ENCODE results near the gene CALY. TPM values are rescaled to one million over a fixed set of nuclear protein-coding genes. Genes with fewer than 3 reads are reported as not detected.

The CALY gene
- total RNA-seq, 1 donor from 2014 or later: 3.5 TPM

- TF ChIP-seq, protein P1, sequence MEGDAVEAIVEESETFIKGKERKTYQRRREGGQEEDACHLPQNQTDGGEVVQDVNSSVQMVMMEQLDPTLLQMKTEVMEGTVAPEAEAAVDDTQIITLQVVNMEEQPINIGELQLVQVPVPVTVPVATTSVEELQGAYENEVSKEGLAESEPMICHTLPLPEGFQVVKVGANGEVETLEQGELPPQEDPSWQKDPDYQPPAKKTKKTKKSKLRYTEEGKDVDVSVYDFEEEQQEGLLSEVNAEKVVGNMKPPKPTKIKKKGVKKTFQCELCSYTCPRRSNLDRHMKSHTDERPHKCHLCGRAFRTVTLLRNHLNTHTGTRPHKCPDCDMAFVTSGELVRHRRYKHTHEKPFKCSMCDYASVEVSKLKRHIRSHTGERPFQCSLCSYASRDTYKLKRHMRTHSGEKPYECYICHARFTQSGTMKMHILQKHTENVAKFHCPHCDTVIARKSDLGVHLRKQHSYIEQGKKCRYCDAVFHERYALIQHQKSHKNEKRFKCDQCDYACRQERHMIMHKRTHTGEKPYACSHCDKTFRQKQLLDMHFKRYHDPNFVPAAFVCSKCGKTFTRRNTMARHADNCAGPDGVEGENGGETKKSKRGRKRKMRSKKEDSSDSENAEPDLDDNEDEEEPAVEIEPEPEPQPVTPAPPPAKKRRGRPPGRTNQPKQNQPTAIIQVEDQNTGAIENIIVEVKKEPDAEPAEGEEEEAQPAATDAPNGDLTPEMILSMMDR (IDR thresholded peaks at IDR 0.05): no peak
- H3K27ac Mint-ChIP-seq (ENCODE audit: unreplicated experiment): no peak overlapping the region
- H3K36me3 Mint-ChIP-seq (ENCODE audit: unreplicated experiment): no peaks in the 10 kb centered on the region
- peaks cover 18% of the 10 kb centered on the region for H3K27me3 Mint-ChIP-seq (ENCODE audit: unreplicated experiment)
- no peaks in the 10 kb centered on the region for H3K9me3 Mint-ChIP-seq (ENCODE audit: unreplicated experiment)
- H3K4me3 Mint-ChIP-seq (ENCODE audit: unreplicated experiment): no peak overlapping the region
- peaks cover 1% of the 10 kb centered on the region for H3K4me1 Mint-ChIP-seq (ENCODE audit: unreplicated experiment)
- DNase-seq (ENCODE audit: extremely low spot score, unreplicated experiment): no peak
Observed at GRCh38 chr10:133339708-133340380, 3.1 kb upstream of the CALY start.

GRCh38 chr10:133338080-133339071 is 1.7 kb upstream of the CALY start:
- no peaks in the 10 kb centered on the region for H3K36me3 Mint-ChIP-seq (ENCODE audit: unreplicated experiment)
- TF ChIP-seq, protein P1 (IDR thresholded peaks at IDR 0.05): no peak
- H3K4me3 Mint-ChIP-seq (ENCODE audit: unreplicated experiment): no peak overlapping the region
- H3K4me1 Mint-ChIP-seq (ENCODE audit: unreplicated experiment): peaks cover 3% of the 10 kb centered on the region
- H3K27me3 Mint-ChIP-seq (ENCODE audit: unreplicated experiment): peaks cover 22% of the 10 kb centered on the region
- no peak overlapping the region for H3K27ac Mint-ChIP-seq (ENCODE audit: unreplicated experiment)
- H3K9me3 Mint-ChIP-seq (ENCODE audit: unreplicated experiment): no peaks in the 10 kb centered on the region
- no peak for DNase-seq (ENCODE audit: extremely low spot score, unreplicated experiment)

GRCh38 chr10:133337370-133337725 is 652 bp upstream of the CALY start:
- H3K27me3 Mint-ChIP-seq (ENCODE audit: unreplicated experiment): peaks cover 25% of the 10 kb centered on the region
- TF ChIP-seq, protein P1 (IDR thresholded peaks at IDR 0.05): no peak
- no peak overlapping the region for H3K4me3 Mint-ChIP-seq (ENCODE audit: unreplicated experiment)
- H3K27ac Mint-ChIP-seq (ENCODE audit: unreplicated experiment): no peak overlapping the region
- peaks cover 4% of the 10 kb centered on the region for H3K9me3 Mint-ChIP-seq (ENCODE audit: unreplicated experiment)
- H3K36me3 Mint-ChIP-seq (ENCODE audit: unreplicated experiment): peaks cover 2% of the 10 kb centered on the region
- H3K4me1 Mint-ChIP-seq (ENCODE audit: unreplicated experiment): peaks cover 3% of the 10 kb centered on the region
- no peak for DNase-seq (ENCODE audit: extremely low spot score, unreplicated experiment)

DNA sequence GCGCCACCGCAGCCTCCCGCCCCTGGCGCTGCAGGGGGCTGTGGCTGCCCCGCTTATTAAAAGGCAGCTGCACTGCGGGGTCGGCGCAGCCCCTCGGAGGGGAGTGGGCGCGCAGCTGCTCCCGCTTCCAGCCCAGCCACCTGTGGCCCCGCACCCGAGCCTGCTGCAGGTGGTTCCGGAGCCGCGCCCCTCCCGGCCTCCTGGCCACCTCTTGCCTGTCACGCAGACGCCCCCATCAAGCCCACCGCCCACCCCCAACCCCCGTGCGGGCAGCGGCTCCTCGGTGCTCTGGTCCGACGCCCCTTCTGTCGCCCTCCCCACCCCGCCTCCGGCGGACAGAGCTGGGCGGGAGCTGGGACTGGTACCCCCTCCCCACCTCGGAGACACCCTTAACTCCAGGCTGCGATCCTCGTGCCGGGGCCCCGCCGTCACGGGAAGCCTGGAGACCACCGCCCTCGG is 549 bp downstream of the CALY start:
- H3K36me3 Mint-ChIP-seq (ENCODE audit: unreplicated experiment): peaks cover 2% of the 10 kb centered on the region
- H3K9me3 Mint-ChIP-seq (ENCODE audit: unreplicated experiment): peaks cover 5% of the 10 kb centered on the region
- no peak overlapping the region for H3K4me3 Mint-ChIP-seq (ENCODE audit: unreplicated experiment)
- TF ChIP-seq, protein P1 (IDR thresholded peaks at IDR 0.05): no peak
- peaks cover 26% of the 10 kb centered on the region for H3K27me3 Mint-ChIP-seq (ENCODE audit: unreplicated experiment)
- H3K4me1 Mint-ChIP-seq (ENCODE audit: unreplicated experiment): peaks cover 3% of the 10 kb centered on the region
- no peak for DNase-seq (ENCODE audit: extremely low spot score, unreplicated experiment)
- no peak overlapping the region for H3K27ac Mint-ChIP-seq (ENCODE audit: unreplicated experiment)

Measured in osteocyte (in vitro differentiated cells).